ENCODE measurements around the gene SRSF8. TPM values are rescaled to one million over a fixed set of nuclear protein-coding genes. Genes with fewer than 3 reads are reported as not detected.
"Not testable (repeated sequence)": the region's sequence is repeated elsewhere in the genome, so short reads cannot be mapped to it uniquely, and the experiment has no call there.

SRSF8 gene
- total and polyA plus RNA-seq, 2 of the 4 experiments (the other 2 are of a cell fraction): 3.4 to 14.3 TPM

DNA sequence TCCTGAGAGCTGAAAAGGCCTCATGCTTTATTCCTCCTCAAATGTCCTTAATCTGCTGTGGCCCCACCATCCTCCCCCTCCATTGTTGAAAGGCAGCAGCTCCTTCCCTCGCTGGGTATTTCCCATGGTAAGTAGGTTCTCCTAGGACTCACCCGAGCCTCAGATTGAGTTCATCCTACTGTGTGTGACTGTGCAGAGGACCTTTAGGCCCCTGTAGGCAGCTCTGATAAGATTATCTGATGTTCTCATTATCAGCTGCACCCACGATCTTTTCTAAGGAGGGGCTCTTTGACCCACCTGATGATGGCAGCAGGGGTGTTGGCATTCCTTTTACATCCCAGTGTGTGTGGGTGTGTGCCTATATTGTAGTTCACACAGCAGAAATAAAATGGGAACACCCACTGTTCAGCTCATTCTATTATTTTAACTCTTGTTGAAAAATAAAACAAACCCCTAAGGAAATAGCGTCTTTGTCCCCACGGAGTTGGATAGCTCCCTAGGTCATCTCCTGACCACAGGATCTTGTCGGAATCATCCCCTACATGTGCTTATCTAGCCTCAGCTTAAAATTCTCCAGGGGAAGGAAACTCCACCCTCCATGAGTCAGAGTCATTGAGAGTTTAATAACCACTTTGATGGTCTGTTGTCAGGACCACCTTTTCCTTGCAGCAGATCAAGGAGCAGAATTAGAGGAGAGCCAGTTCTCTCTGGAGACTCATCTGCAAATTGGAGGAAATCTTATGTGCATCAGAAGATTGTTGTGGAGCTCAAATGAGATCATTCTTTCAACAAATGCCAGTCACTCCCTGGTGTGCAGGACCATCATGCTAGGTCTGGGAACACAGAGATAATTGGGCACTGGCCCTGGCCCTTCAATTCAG, 42.2 kb downstream of the SRSF8 start:
- no peak for ATAC-seq (ENCODE audit: low read depth)
- ChIA-PET CTCF (no interaction called here), POLR2A (ENCODE audit: unreplicated experiment) (no interaction called here)
- no peaks in the 10 kb centered on the region for H3K9me1 ChIP-seq (ENCODE audit: insufficient read depth, low read length)
- H2BK20ac ChIP-seq (ENCODE audit: low read depth, low read length): no peak overlapping the region
- H2BK15ac ChIP-seq (ENCODE audit: low read depth, low read length): no peak overlapping the region
- WGBS, 2 experiments (ENCODE audit: extremely low coverage in 2 of 2, insufficient read length in 1 of 2): 20% methylated on average over 2 of the region's 6 CpGs; no CpG with 5 or more reads in 1 of the 2 experiments
- no peak overlapping the region for H3K4ac ChIP-seq (ENCODE audit: low read depth, low read length)
- no peaks in the 10 kb centered on the region for H3K36me3 ChIP-seq (ENCODE audit: control insufficient read depth, insufficient read depth, low read length)
- no peak overlapping the region for H2BK5ac ChIP-seq (ENCODE audit: low read depth, low read length, poor library complexity, severe bottlenecking)
- no peak overlapping the region for H3K4me3 ChIP-seq (ENCODE audit: insufficient read depth, low read depth, low read length)
- intact Hi-C loops (cut with micrococcal nuclease) (no loop called here), in situ Hi-C loops (cut with MboI; ENCODE audit: low sequenced_read_pairs) (no loop called here), dilution Hi-C loops (cut with HindIII; ENCODE audit: low sequenced_read_pairs, unreplicated experiment) (no loop called here)
- H2AK5ac ChIP-seq (ENCODE audit: low read depth, low read length): no peak overlapping the region
- H2AFZ ChIP-seq (replicated peaks; ENCODE audit: low read length, poor library complexity): peak overlapping the region; percentile 19
- no peak overlapping the region for H2AK9ac ChIP-seq (replicated peaks; ENCODE audit: low read depth, low read length, poor library complexity)
- H3K4me2 ChIP-seq (ENCODE audit: low read depth, low read length): no peak overlapping the region
- no TSS peak for BruUV-seq (replicated peaks)
- H3K79me1 ChIP-seq (ENCODE audit: low read depth in 1 of 2, low read length in 2 of 2): no peaks in the 10 kb centered on the region; a peak in 1 of 4 replicates
- peak; percentile 14 for DNase-seq
- H2BK120ac ChIP-seq (ENCODE audit: low read depth, low read length): no peak overlapping the region
- no peak overlapping the region for H3K18ac ChIP-seq (ENCODE audit: low read depth, low read length)
- H3K4me1 ChIP-seq (ENCODE audit: control insufficient read depth, insufficient read depth, low read length): 0 out of 2 replicates have a peak, but pooled peaks cover 2% of the 10 kb centered on the region
- no peak overlapping the region for H4K91ac ChIP-seq (ENCODE audit: insufficient read depth, low read depth, low read length)
- no peak overlapping the region for H3K27ac ChIP-seq (ENCODE audit: insufficient read depth, low read length)
- no peak overlapping the region for H3K9ac ChIP-seq (ENCODE audit: low read depth, low read length)
- H3K27me3 ChIP-seq (ENCODE audit: control insufficient read depth, insufficient read depth, low read length): no peaks in the 10 kb centered on the region
- TF ChIP-seq MXI1 (IDR thresholded peaks at IDR 0.05; ENCODE audit: borderline replicate concordance, low read depth, low read length): no peak
- TF ChIP-seq POLR2A (IDR thresholded peaks at IDR 0.05; ENCODE audit: low read depth, low read length): no peak
- TF ChIP-seq RFX5 (IDR thresholded peaks at IDR 0.05; ENCODE audit: low read depth, low read length): no peak
- no peaks in the 10 kb centered on the region for H3K9me3 ChIP-seq (ENCODE audit: control insufficient read depth, insufficient read depth, low read length)
- H4K8ac ChIP-seq (ENCODE audit: low read depth in 2 of 2, low read length in 2 of 2): no peak overlapping the region
- no peak overlapping the region for H3K23ac ChIP-seq (ENCODE audit: low read depth, low read length)
- no peak overlapping the region for H4K5ac ChIP-seq (ENCODE audit: low read depth, low read length)
- H4K20me1 ChIP-seq (ENCODE audit: insufficient read depth, low read length): no peaks in the 10 kb centered on the region
- H3K56ac ChIP-seq (ENCODE audit: extremely low read depth, insufficient read depth, low read length): no peak overlapping the region
- no peak overlapping the region for H3K14ac ChIP-seq (replicated peaks; ENCODE audit: low read depth, low read length)

DNA sequence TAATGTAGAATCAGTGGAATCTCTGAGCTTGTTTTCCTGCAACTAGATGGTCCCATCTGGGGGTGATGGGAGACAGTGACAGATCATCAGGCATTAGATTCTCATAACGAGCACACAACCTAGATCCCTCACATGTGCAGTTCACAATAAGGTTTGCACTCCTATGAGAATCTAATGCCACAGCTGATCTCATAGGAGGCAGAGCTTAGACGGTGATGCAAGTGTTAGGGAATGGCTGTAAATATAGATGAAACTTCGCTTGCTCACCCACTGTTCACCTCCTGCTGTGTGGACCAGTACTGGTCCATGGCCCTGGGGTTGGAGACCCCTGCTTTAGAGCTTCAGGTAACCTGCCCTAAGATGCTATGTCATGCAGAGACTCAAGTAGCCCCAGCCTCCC, 44.8 kb downstream of the SRSF8 start:
- H2AFZ ChIP-seq (replicated peaks; ENCODE audit: low read length, poor library complexity); H3K4ac ChIP-seq (ENCODE audit: low read depth, low read length); H2AK5ac ChIP-seq (ENCODE audit: low read depth, low read length); POLR2A ChIA-PET (ENCODE audit: unreplicated experiment); H2BK20ac ChIP-seq (ENCODE audit: low read depth, low read length); H3K56ac ChIP-seq (ENCODE audit: extremely low read depth, insufficient read depth, low read length); DNase-seq; H3K4me3 ChIP-seq (ENCODE audit: insufficient read depth, low read depth, low read length); H4K91ac ChIP-seq (ENCODE audit: insufficient read depth, low read depth, low read length); H4K20me1 ChIP-seq (ENCODE audit: insufficient read depth, low read length); H3K14ac ChIP-seq (replicated peaks; ENCODE audit: low read depth, low read length); H3K9me3 ChIP-seq (ENCODE audit: control insufficient read depth, insufficient read depth, low read length); H3K79me1 ChIP-seq (ENCODE audit: low read depth in 1 of 2, low read length in 2 of 2); CTCF ChIA-PET; H3K4me2 ChIP-seq (ENCODE audit: low read depth, low read length); H3K27me3 ChIP-seq (ENCODE audit: control insufficient read depth, insufficient read depth, low read length); H3K23ac ChIP-seq (ENCODE audit: low read depth, low read length); H4K5ac ChIP-seq (ENCODE audit: low read depth, low read length); ATAC-seq (ENCODE audit: low read depth); H2AK9ac ChIP-seq (replicated peaks; ENCODE audit: low read depth, low read length, poor library complexity); H2BK15ac ChIP-seq (ENCODE audit: low read depth, low read length); H2BK5ac ChIP-seq (ENCODE audit: low read depth, low read length, poor library complexity, severe bottlenecking); in situ Hi-C loops (cut with MboI; ENCODE audit: low sequenced_read_pairs); H4K8ac ChIP-seq (ENCODE audit: low read depth in 2 of 2, low read length in 2 of 2); H2BK120ac ChIP-seq (ENCODE audit: low read depth, low read length); dilution Hi-C loops (cut with HindIII; ENCODE audit: low sequenced_read_pairs, unreplicated experiment); H3K9me1 ChIP-seq (ENCODE audit: insufficient read depth, low read length); H3K4me1 ChIP-seq (ENCODE audit: control insufficient read depth, insufficient read depth, low read length); H3K9ac ChIP-seq (ENCODE audit: low read depth, low read length); H3K18ac ChIP-seq (ENCODE audit: low read depth, low read length); H3K36me3 ChIP-seq (ENCODE audit: control insufficient read depth, insufficient read depth, low read length); H3K27ac ChIP-seq (ENCODE audit: insufficient read depth, low read length); BruUV-seq (replicated peaks); intact Hi-C loops (cut with micrococcal nuclease): not testable (repeated sequence)
- no CpG with 5 or more reads among the region's 3 CpGs for WGBS, 2 experiments (ENCODE audit: extremely low coverage in 2 of 2, insufficient read length in 1 of 2)
